Measurements from ENCODE around the gene LHFPL2. TPM values are rescaled to one million over a fixed set of nuclear protein-coding genes. Genes with fewer than 3 reads are reported as not detected.

LHFPL2 gene
- total and polyA plus RNA-seq, 4 donors: 6.5 to 49.4 (median 47.7) TPM

GRCh38 chr5:78500871-78501270, 147.7 kb downstream of the LHFPL2 start:
- no peak for DNase-seq
- Histone ChIP-seq H3K9ac (ENCODE audit: insufficient read depth in 1 of 2, low read length in 2 of 2) (no peak overlapping the region), H3K27me3 (ENCODE audit: control insufficient read depth in 3 of 3, insufficient read depth in 3 of 3, low read length in 2 of 3) (no peaks in the 10 kb centered on the region), H3K36me3 (ENCODE audit: control insufficient read depth in 4 of 4, insufficient read depth in 4 of 4, low read length in 4 of 4) (no peaks in the 10 kb centered on the region), H3K4me3 (no peak overlapping the region), H3K4me1 (ENCODE audit: control insufficient read depth in 5 of 5, insufficient read depth in 5 of 5, low read length in 5 of 5) (peaks cover 12 to 36% (median 23%) of the 10 kb centered on the region in 5 donors), H3K27ac (ENCODE audit: low read depth in 1 of 2, low read length in 1 of 2) (no peak overlapping the region), H3K9me3 (ENCODE audit: control insufficient read depth in 4 of 4, insufficient read depth in 3 of 4, low read length in 3 of 4) (no peaks in the 10 kb centered on the region)
- ATAC-seq (ENCODE audit: insufficient read depth, low FRiP score): no peak
- TF ChIP-seq CTCF (IDR thresholded peaks at IDR 0.05; ENCODE audit: control extremely low read depth, extremely low read depth): no peak
- WGBS, 2 donors: 75 to 86% methylated on average over 5 of the region's 5 CpGs

- no peak for TF ChIP-seq CTCF (IDR thresholded peaks at IDR 0.05; ENCODE audit: control extremely low read depth, extremely low read depth)
- Histone ChIP-seq H3K27ac (ENCODE audit: low read depth in 1 of 2, low read length in 1 of 2) (no peak overlapping the region), H3K36me3 (ENCODE audit: control insufficient read depth in 4 of 4, insufficient read depth in 4 of 4, low read length in 4 of 4) (no peaks in the 10 kb centered on the region), H3K4me1 (ENCODE audit: control insufficient read depth in 5 of 5, insufficient read depth in 5 of 5, low read length in 5 of 5) (peaks cover 7 to 28% (median 16%) of the 10 kb centered on the region in 5 donors), H3K9ac (ENCODE audit: insufficient read depth in 1 of 2, low read length in 2 of 2) (no peak overlapping the region), H3K27me3 (ENCODE audit: control insufficient read depth in 3 of 3, insufficient read depth in 3 of 3, low read length in 2 of 3) (no peaks in the 10 kb centered on the region), H3K4me3 (no peak overlapping the region), H3K9me3 (ENCODE audit: control insufficient read depth in 4 of 4, insufficient read depth in 3 of 4, low read length in 3 of 4) (peaks cover 0 to 3% (median 0%) of the 10 kb centered on the region in 4 donors)
- no peak for ATAC-seq (ENCODE audit: insufficient read depth, low FRiP score)
- DNase-seq: no peak
- 77 to 80% methylated on average over 2 of the region's 2 CpGs for WGBS, 2 donors
Observed at GRCh38 chr5:78500028-78500427, 148.5 kb downstream of the LHFPL2 start.

- Histone ChIP-seq H3K4me1 (ENCODE audit: control insufficient read depth in 5 of 5, insufficient read depth in 5 of 5, low read length in 5 of 5) (peaks cover 4 to 22% (median 12%) of the 10 kb centered on the region in 5 donors), H3K36me3 (ENCODE audit: control insufficient read depth in 4 of 4, insufficient read depth in 4 of 4, low read length in 4 of 4) (no peaks in the 10 kb centered on the region), H3K9me3 (ENCODE audit: control insufficient read depth in 4 of 4, insufficient read depth in 3 of 4, low read length in 3 of 4) (peaks cover 0 to 3% (median 0%) of the 10 kb centered on the region in 4 donors), H3K27ac (ENCODE audit: low read depth in 1 of 2, low read length in 1 of 2) (no peak overlapping the region), H3K9ac (ENCODE audit: insufficient read depth in 1 of 2, low read length in 2 of 2) (no peak overlapping the region), H3K27me3 (ENCODE audit: control insufficient read depth in 3 of 3, insufficient read depth in 3 of 3, low read length in 2 of 3) (no peaks in the 10 kb centered on the region), H3K4me3 (no peak overlapping the region)
- ATAC-seq (ENCODE audit: insufficient read depth, low FRiP score): no peak
- no peak for DNase-seq
- no peak for TF ChIP-seq CTCF (IDR thresholded peaks at IDR 0.05; ENCODE audit: control extremely low read depth, extremely low read depth)
- 71 to 83% methylated on average over 1 of the region's 1 CpG for WGBS, 2 donors
Observed at GRCh38 chr5:78499485-78499884, 149.1 kb downstream of the LHFPL2 start.
